Mucosa of descending colon (tissue), 3 donors: ENCODE measurements around the gene CHMP2A. TPM values are rescaled to one million over a fixed set of nuclear protein-coding genes. Genes with fewer than 3 reads are reported as not detected.
A peak's percentile ranks its signal among the peaks of the same experiment; 100 is the strongest.
"Not testable (repeated sequence)": the region's sequence is repeated elsewhere in the genome, so short reads cannot be mapped to it uniquely, and the experiment has no call there.

Source experiments
- ATAC-seq: fragments of 200-7000 bp; cut with Tn5 transposase; one replicate; pipeline ENCODE4 v1.9.1; 2020; ENCODE audit warnings: mild to moderate bottlenecking, moderate library complexity
- DNase-seq, 3 donors: peaks; one replicate each; pipeline ENCODE4 v3.0.0-alpha.2; 2020
- H3K36me3 ChIP-seq: fragments of 200-600 bp; one replicate; pipeline ENCODE4 v1.8.0; 2021; ENCODE audit warnings: low read depth, mild to moderate bottlenecking
- H3K4me1 ChIP-seq: fragments of 200-600 bp; one replicate; pipeline ENCODE4 v1.8.0; 2021; ENCODE audit warnings: low read depth, mild to moderate bottlenecking
- H3K4me3 ChIP-seq: fragments of 200-600 bp; one replicate; pipeline ENCODE4 v1.8.0; 2021; ENCODE audit warnings: mild to moderate bottlenecking
- H3K9me3 ChIP-seq: fragments of 200-600 bp; one replicate; pipeline ENCODE4 v1.8.0; 2021; ENCODE audit warnings: mild to moderate bottlenecking
- CTCF ChIP-seq: fragments of 200-600 bp; IDR thresholded peaks from one replicate; pipeline ENCODE4 v1.8.0; 2022; ENCODE audit warnings: antibody characterized with exemption, mild to moderate bottlenecking
- intact Hi-C, 2 donors: fragments of 100-400 bp; cut with DNase I in 1 of 2; cut with micrococcal nuclease in 1 of 2; formaldehyde crosslinking; loops; one replicate each; pipeline versions ENCODE4 v1.11.0 to v1.11.1; 2022; cut with DNase I, micrococcal nuclease
- total RNA-seq, 3 donors: library from RNA; stranded (reverse); fragmentation: NEBNext Ultra II Directional in 2 of 3; extraction: Animal tissue kit (Norgen Biotek cat#: 25700) in 2 of 3; gene quantifications; one replicate each; pipeline versions ENCODE4 v1.2.1 to v1.2.4, GENCODE V29; 2021 to 2023
- donor health status: DM: no; HTN: no; CAD: no; lungs with moderate emphysema.
- donor health status: DM: no; HTN: no; CAD: no.
- donor health status: DM: no; HTN: yes; CAD: no.

The CHMP2A gene
- total RNA-seq, 3 donors from 2014 or later: 125 to 231 (median 195) TPM

- peak; percentile 46 for ATAC-seq
- Histone ChIP-seq H3K4me3 (peak overlapping the region; percentile 85), H3K4me1 (peaks cover 21% of the 10 kb centered on the region), H3K36me3 (peaks cover 22% of the 10 kb centered on the region), H3K9me3 (no peaks in the 10 kb centered on the region)
- DNase-seq: peak in 2 of 3 donors; percentile 48 to 70
- intact Hi-C loops: no loop called here
- TF ChIP-seq CTCF: no peak
These were observed 10.2 kb downstream of the CHMP2A start for GRCh38 chr19:58544591-58545285.

- Histone ChIP-seq H3K4me3 (peak within 1 kb of the TSS; percentile 85), H3K4me1 (peaks cover 21% of the 10 kb centered on the region), H3K36me3 (peaks cover 15% of the 10 kb centered on the region), H3K9me3 (no peaks in the 10 kb centered on the region)
- intact Hi-C loops: no loop called here
- TF ChIP-seq CTCF: no peak
- DNase-seq (peak; percentile 99), ATAC-seq (peak; percentile 94)
These were observed 10.9 kb downstream of the CHMP2A start, which contains the start of gene TRIM28 for GRCh38 chr19:58543826-58544590. Gene TRIM28 (plus strand): TSS chr19:58544064. CDS start chr19:58544758, 694 bp downstream.

GRCh38 chr19:58542641-58543372 is 12.1 kb downstream of the CHMP2A start:
- peak in 1 of 3 donors; percentile 37 for DNase-seq
- H3K4me1 ChIP-seq: peaks cover 27% of the 10 kb centered on the region
- H3K36me3 ChIP-seq, intact Hi-C loops, ATAC-seq, H3K4me3 ChIP-seq, H3K9me3 ChIP-seq: not testable (repeated sequence)

GRCh38 chr19:58539169-58539559 is 15.7 kb downstream of the CHMP2A start:
- DNase-seq, ATAC-seq, H3K4me3 ChIP-seq, H3K36me3 ChIP-seq, H3K9me3 ChIP-seq, intact Hi-C loops: not testable (repeated sequence)
- peaks cover 13% of the 10 kb centered on the region for H3K4me1 ChIP-seq

- intact Hi-C loops: no loop called here
- H3K4me1 ChIP-seq: peaks cover 12% of the 10 kb centered on the region
- H3K9me3 ChIP-seq: no peaks in the 10 kb centered on the region
- H3K36me3 ChIP-seq: no peaks in the 10 kb centered on the region
- peak; percentile 46 to 72 (median 66) for DNase-seq
- no peak for TF ChIP-seq CTCF
- no peak overlapping the region for H3K4me3 ChIP-seq
- peak; percentile 86 for ATAC-seq
These were observed 16.4 kb downstream of the CHMP2A start for GRCh38 chr19:58538257-58539168.
